RPMI8226 (cell line): ENCODE measurements around the gene BARX2.

Experiments used
- DNase-seq: peaks from one replicate; pipeline ENCODE4 v3.0.0-alpha.2; 2015

The BARX2 gene

GRCh38 chr11:129443276-129443675 lies 67.6 kb downstream of the BARX2 start:
- no peak for DNase-seq

GRCh38 chr11:129444274-129444673 lies 68.6 kb downstream of the BARX2 start:
- no peak for DNase-seq

GRCh38 chr11:129445226-129445625 lies 69.6 kb downstream of the BARX2 start:
- no peak for DNase-seq

DNA sequence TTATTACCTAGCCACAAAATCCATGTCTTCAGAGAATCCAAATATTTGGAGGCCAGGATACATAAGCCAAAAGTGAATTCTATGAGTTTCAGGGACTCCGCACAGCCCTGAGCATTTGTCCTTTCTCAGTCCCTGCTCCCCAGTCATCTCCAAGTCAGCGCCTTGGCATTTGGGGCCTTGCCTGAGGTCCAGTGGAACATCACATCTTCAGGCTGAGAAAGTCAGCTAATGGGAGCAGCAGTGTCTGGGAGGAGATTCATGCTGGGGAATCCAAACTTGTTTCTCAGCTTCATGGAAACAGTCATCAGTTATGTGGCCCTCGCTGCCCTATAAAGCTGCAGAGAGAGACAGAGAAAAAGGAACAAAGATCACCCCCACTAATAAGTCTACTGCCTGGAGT lies 70.9 kb downstream of the BARX2 start:
- DNase-seq = no peak

- no peak for DNase-seq
Measured at GRCh38 chr11:129447654-129448239, 72.1 kb downstream of the BARX2 start.

DNA sequence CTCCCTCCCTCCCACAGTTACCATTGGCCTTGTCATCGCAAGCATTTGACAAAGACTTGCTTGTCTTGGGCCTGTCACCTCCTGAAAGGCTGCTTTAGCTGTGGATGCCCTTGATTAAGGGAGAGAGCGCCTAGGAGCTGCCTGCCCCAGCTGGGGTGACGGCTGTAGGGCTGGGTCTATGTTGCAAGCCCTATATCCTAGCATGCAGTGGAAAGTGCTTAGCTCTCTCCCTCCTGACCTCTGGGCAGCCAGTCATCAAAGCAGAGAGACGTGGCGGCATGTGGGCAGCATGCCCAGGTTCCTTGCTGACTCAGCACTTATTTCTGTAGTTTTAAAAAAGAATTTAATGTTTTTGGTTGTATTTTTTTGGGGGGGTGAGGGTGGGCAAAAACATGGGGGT lies 75.9 kb downstream of the BARX2 start:
- peak; percentile 45 for DNase-seq

DNA sequence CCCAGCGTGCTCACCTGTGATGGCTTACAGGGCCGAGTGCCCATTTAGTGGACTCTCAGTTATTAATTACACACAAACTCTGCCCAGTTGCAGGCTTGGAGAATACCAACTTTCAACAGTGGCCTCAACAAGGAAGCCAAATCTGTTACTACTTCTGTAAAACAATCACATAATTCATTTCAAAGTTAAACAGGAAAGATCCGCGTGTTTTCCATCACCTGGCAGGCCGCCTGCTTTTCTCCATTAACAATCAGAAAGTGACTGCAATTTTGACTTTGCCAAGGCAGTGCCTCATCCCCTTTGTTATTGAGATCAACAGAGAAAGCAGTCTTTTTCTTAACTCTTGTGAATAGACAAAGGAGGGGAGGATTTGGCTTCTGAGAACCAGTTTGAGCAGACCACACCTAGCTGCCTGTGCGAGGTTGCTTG lies 77.7 kb downstream of the BARX2 start:
- DNase-seq = no peak

DNA sequence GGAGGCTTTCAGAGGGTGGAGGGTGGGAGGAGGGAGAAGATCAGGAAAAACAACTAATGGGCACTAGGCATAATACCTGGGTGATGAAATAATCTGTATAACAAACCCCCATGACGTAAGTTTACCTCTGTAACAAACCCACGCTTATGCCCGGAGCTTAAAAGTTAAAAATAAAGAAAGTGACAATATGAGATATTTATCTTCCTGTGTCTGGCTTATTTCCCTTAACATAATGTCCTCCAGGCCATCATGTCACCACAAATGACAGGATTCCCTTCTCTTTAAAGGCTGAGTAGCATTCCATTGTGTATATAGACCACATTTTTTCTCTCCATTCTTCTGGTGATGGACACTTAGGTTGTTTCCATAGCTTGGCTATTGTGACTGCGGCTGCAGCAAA lies 79.5 kb downstream of the BARX2 start:
- no peak for DNase-seq

GRCh38 chr11:129455756-129456655 lies 80.4 kb downstream of the BARX2 start:
- no peak for DNase-seq

GRCh38 chr11:129457321-129457720 lies 81.7 kb downstream of the BARX2 start:
- no peak for DNase-seq

DNA sequence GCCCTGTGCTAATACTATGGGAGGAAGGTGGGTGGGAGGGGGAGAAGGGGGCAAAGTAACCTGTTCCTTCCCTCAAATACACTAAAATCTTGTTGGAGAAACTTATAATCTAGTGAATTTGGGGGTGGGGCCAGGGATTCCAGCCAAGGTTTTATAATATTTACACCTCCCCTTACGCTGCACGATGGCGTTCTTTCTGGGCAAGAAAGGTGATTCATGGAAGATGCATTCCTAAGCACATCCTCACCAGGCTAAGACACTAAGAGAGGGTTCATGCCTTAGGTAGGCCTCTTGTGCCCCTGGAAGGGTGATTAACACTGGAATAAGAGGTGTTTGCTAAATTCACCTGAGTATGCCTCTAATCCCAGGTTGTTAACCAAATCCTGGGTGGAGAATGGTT lies 82.6 kb downstream of the BARX2 start:
- no peak for DNase-seq

DNA sequence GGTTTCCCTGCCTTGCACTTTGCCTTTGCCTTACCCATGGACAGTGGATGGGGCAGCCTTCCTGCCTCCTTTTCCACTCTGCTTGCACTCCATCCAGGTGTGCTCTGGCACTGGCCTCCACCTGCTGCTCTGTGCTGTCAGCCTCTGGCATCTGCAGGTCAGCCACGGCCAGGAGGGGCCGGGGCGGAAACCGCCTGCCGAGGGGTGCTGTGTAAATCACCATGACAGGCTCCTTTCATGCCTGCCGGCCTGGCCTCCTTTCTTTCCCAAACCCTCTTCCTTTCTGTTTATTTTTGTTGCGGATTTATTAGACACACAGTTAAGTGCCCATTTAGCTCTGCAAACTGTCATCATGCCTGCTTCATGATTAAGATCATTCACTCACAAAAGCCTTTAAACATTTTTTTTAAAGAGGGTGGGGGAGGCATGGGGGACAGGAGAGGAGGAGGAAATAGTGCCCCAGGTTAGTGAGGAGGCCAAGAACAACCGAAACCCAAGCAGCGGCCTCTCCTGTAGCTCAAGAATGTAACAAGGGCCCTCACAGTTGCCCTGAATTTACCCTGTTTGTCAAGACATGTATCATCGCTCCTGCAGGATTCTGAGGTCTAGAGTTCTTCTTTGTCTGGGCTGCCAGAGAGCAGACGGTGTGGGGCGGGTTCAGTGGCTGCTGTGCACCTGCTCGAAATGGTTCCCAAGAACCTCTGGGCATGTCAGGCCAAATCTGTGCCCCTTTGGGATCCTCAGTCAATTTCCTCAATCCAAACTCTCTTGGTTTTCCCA lies 83.3 kb downstream of the BARX2 start:
- DNase-seq = no peak

DNA sequence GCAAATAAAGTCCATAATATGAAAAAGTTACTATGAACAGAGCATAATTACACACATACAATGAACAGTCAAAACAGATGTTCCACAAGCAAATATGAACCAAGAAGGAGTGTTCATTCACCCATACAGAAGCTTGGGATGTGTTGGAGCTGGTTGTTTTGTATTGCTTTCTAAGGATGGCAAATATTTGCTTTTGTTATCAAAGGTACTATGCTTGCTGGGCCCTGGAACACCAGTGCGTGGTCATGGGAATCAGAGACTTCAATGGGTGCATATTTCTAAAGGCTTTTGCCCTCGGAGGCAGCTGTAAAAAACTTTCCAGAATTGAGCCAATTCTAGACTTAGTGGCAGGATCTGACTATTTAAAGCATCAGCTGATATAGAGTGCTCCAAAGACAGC lies 85.1 kb downstream of the BARX2 start:
- DNase-seq = no peak

DNA sequence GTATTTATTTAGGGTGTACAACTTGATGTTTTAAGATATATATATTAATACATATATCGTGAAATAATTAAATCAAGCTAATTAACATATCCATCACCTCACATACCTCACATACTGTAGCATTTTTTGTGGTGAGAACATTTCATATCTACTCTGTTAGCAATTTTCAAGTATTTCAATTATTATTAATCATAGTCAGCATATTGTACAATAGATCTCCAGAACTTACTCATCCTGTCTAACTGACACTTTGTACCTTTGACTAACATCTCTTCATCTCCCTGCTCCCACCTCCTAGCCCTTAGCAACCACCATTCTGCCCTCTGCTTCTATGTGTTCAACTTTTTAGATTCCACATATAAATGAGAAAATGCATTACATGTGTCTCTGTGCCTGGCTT lies 108.4 kb downstream of the BARX2 start:
- DNase-seq = no peak

- no peak for DNase-seq
Measured at GRCh38 chr11:129489249-129489648, 113.6 kb downstream of the BARX2 start.

- no peak for DNase-seq
Measured at GRCh38 chr11:129490004-129490403, 114.4 kb downstream of the BARX2 start.

DNA sequence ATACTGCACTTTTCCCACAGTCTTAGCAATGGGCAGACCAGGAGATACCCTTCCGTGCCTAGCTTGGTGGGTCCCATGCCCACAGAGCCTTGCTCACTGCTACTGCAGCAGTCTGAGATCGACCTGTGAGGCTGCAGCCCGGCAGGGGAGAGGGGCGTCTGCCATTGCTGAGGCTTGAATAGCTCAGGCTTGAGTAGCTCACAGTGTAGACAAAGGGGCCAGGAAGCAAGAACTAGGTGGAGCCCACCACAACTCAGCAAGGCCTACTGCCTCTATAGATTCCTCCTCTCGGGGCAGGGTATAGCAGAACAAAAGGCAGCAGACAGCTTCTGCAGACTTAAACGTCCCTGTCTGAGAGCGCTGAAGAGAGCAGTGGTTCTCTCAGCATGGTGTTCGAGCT lies 118.1 kb downstream of the BARX2 start:
- no peak for DNase-seq
